HepG2 (cell line): ENCODE results near the gene U2AF2. TPM values are rescaled to one million over a fixed set of nuclear protein-coding genes. Genes with fewer than 3 reads are reported as not detected.

Source experiments
- HOXA3 ChIP-seq: sonication (generic); formaldehyde crosslinking; IDR thresholded peaks from 2 replicates; pipeline ENCODE4 v1.5.0; 2020; ENCODE audit warnings: missing genetic modification reagents
- JUND ChIP-seq: sonication (generic); formaldehyde crosslinking; IDR thresholded peaks from 2 replicates; pipeline ENCODE4 v1.8.0; 2022; ENCODE audit warnings: mild to moderate bottlenecking, missing genetic modification reagents
- NCOA1 ChIP-seq: sonication (generic); formaldehyde crosslinking; IDR thresholded peaks from 2 replicates; pipeline ENCODE4 v1.9.0; 2021; ENCODE audit warnings: missing genetic modification reagents
- NFATC3 ChIP-seq: sonication (generic); formaldehyde crosslinking; IDR thresholded peaks from 2 replicates; pipeline ENCODE4 v1.5.1; 2020; ENCODE audit warnings: mild to moderate bottlenecking, missing genetic modification reagents
- ZBTB20 ChIP-seq: sonication (generic); formaldehyde crosslinking; IDR thresholded peaks from 2 replicates; pipeline ENCODE4 v1.8.1; 2023; ENCODE audit warnings: missing genetic modification reagents, low read depth, mild to moderate bottlenecking, borderline replicate concordance
- ZHX1 ChIP-seq: sonication (generic); formaldehyde crosslinking; IDR thresholded peaks from 2 replicates; pipeline ENCODE4 v1.8.1; 2022; ENCODE audit warnings: low read depth, mild to moderate bottlenecking, missing genetic modification reagents
- ZNF501 ChIP-seq: sonication (generic); formaldehyde crosslinking; IDR thresholded peaks from 2 replicates; pipeline ENCODE4 v1.5.1; 2020; ENCODE audit warnings: mild to moderate bottlenecking, moderate library complexity, missing genetic modification reagents
- ZNF891 ChIP-seq: sonication (generic); formaldehyde crosslinking; IDR thresholded peaks from 2 replicates; pipeline ENCODE4 v1.5.0; 2020; ENCODE audit warnings: mild to moderate bottlenecking, missing genetic modification reagents
- polyA plus RNA-seq, 8 experiments: library from polyadenylated mRNA; depleted of rRNA in 3 of 8; stranded (reverse) in 7 of 8; unstranded in 1 of 8; fragments of >200 nt; fragmentation: Illumina TruSeq in 4 of 8; extraction: Trizol in 4 of 8; gene quantifications; 2 replicates each; pipeline versions ENCODE4 v1.2.1 to v1.2.3, GENCODE V29; 2011 to 2016; ENCODE audit warnings: low read depth in 4 of 8, missing spikeins in 1 of 8, mixed read lengths in 1 of 8; ENCODE audit not compliant: insufficient read depth in 1 of 8
- total RNA-seq, 5 experiments: library from RNA; depleted of rRNA; stranded (reverse); fragments of >200 nt; fragmentation: Illumina TruSeq; extraction: Trizol; gene quantifications; 2 replicates each; pipeline ENCODE4 v1.2.3, GENCODE V29; 2016; ENCODE audit warnings: low read depth in 1 of 5
- TF ChIP-seq, protein P1 (sequence below): sonication (generic); formaldehyde crosslinking; IDR thresholded peaks from 2 replicates; pipeline ENCODE4 v1.4.0; 2020; ENCODE audit warnings: mild to moderate bottlenecking, missing genetic modification reagents
- TF ChIP-seq, protein P2 (sequence below): sonication (generic); formaldehyde crosslinking; IDR thresholded peaks from 2 replicates; pipeline ENCODE4 v1.5.0; 2020; ENCODE audit warnings: missing genetic modification reagents, mild to moderate bottlenecking, borderline replicate concordance

The U2AF2 gene
- total and polyA plus RNA-seq, 2 of the 13 experiments (the other 11 are each of a cell fraction or from before 2014, with no cell fraction given), result 84.3 to 124 TPM

DNA sequence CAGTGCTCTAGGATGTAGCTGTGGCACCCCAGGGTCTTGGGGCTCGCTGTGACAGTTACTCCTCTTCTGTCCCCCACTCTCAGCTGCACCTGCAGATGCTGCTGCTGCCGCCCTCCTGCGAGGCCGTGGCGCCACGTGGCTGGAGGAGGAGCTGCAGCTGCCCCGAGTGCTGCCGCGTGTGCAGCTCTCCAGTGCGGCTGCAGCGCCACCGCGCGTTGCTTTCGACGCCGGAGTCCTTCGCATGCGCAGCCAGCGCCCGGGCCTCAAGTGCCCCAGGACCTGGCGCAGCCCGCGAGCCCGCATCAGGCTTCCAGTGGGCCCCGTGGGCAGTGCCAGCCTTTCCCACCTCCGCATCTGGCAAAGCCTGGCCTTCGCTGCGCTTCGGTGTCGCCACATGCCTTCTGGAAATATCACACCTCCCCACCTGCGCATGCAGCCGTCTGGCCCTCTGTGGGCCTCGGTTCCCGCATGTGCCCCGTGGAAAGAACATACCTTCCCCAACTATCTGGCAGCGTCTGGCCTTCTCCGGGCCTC, 14.7 kb upstream of the U2AF2 start (continued):
- TF ChIP-seq ZNF501 (CRISPR knock-in tag) (peak; percentile 22; the same call in 1 of the 2 replicates), JUND (no peak), ZNF891 (CRISPR knock-in tag) (peak; percentile 23; the same call in 1 of the 2 replicates), NFATC3 (CRISPR knock-in tag) (0 out of 2 replicates have a peak, but pooled peaks have one; percentile 23), ZBTB20 (CRISPR knock-in tag) (no peak), HOXA3 (CRISPR knock-in tag) (peak; percentile 40), NCOA1 (peak; percentile 59; the same call in 1 of the 2 replicates), ZHX1 (CRISPR knock-in tag) (peak; percentile 60)
- TF ChIP-seq, protein P1, sequence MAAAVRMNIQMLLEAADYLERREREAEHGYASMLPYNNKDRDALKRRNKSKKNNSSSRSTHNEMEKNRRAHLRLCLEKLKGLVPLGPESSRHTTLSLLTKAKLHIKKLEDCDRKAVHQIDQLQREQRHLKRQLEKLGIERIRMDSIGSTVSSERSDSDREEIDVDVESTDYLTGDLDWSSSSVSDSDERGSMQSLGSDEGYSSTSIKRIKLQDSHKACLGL (CRISPR knock-in tag), result peak; percentile 56; the same call in 1 of the 2 replicates
- TF ChIP-seq, protein P2, sequence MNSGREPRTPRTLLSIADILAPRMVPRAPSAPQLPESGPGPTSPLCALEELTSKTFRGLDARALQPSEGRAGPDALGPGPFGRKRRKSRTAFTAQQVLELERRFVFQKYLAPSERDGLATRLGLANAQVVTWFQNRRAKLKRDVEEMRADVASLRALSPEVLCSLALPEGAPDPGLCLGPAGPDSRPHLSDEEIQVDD, result peak; percentile 38; the same call in 1 of the 2 replicates
